ENCODE data around the gene NLRX1.
"Not testable (repeated sequence)": the region's sequence is repeated elsewhere in the genome, so short reads cannot be mapped to it uniquely, and the experiment has no call there.

NLRX1 gene

DNA sequence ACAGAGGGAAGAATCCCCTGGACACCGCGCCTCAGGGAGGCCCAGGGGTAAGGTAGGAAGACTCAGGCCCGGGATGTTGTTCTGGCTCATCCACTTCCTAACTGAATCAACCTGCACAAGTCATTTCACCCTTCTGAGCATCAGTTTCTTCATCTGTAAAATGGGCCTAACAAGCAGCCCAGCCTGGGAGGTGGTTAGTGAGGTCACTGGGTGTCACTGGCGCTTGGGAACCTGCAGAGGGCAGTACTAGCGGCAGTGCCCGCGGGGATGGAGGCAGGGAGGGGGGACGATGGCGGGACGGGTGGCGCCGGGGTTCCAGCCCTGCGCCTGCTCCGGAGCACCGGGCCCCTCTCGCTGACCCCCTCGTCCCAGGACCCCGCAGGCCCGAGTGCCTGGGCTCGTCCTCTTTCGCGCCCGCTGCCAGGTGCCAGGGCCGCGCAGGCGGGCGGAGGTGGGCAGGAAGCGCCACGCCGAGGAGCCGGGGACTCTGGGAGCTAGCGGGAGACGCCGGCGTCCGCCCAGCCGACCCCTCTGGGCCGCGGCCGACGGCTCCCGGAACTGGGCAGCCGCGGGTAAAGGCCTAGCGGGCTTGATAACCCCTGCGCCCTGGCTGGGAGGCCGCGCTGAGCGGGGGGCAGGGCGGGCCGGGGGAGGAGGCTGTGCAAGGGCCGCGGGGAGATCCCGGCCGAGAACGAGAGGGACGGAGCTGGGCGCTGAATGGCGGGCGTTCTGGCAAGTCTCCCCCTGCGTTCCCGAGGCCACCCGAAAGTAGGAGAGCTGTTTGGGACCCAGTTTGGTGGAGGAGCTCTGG, at the start of gene NLRX1:
NLRX1 (plus strand) TSS at position 255 of the 811 bp plus-strand sequence. CDS start 2,679 bp downstream, outside the sequence.
- DNase-seq = peak; percentile 6 to 80 (median 59)

- DNase-seq = no peak
Measured at GRCh38 chr11:119118946-119119345, 49.6 kb upstream of the NLRX1 start.

DNA sequence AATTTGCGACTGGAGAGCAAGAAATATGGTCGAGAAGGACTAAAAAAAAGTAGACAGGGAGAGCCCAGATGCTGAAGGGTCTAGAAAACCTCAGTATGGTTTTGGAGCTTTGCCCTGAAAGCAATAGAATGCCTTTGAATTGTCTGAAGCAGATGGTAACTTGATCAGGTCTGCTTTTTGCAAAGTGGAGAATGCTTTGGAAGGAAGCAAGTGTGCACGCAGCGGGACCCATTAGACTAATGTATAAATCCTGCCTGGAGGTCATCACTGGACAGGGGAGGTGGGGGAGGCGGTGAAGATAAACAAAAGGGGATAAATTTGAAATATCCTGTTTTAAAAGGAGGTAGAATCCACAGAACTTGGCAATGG, 47.9 kb upstream of the NLRX1 start:
- peak in 1 of 51 donors; percentile 42 for DNase-seq

- peak; percentile 82 to 100 (median 99) for DNase-seq
Measured at GRCh38 chr11:119121008-119121810, 47.3 kb upstream of the NLRX1 start, which contains the start of gene HINFP. HINFP (plus strand) TSS chr11:119121580; CDS start chr11:119126945, 5,365 bp downstream.

DNA sequence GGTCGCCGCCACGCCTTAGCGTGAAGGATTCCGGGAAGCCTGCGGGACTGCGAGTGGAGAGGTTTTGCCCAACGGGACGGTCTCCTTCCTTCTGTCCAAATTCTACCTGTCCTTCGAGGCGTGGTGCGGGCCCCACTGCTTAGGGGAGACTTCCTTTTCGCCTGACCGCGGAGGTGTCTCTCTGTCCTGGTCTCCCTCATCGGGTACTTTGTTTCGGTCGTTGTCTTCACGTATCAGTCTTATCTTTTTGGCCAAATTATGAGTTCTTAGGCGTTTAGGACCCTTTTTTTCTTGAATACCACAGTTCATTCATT, 46.8 kb upstream of the NLRX1 start:
- no peak for DNase-seq

DNA sequence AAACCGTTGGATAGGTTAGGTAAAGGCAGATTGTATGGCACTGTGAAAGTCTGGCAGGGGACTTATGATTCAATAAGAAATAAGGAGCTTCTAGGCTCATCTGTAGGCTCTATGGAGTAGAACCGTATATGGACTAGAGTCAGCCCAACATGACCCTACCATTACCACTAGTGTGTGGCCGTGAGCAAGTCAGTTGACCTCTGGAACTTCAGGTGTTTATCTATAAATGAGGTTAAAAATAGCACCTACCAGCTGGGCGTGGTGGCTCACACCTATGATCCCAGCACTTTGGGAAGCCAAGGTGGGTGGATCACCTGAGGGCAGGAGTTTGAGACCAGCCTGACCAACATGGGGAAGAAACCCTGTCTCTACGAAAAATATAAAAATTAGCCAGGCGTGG, 42.7 kb upstream of the NLRX1 start:
- no peak for DNase-seq

GRCh38 chr11:119126675-119127268, 41.8 kb upstream of the NLRX1 start:
- DNase-seq = no peak

DNA sequence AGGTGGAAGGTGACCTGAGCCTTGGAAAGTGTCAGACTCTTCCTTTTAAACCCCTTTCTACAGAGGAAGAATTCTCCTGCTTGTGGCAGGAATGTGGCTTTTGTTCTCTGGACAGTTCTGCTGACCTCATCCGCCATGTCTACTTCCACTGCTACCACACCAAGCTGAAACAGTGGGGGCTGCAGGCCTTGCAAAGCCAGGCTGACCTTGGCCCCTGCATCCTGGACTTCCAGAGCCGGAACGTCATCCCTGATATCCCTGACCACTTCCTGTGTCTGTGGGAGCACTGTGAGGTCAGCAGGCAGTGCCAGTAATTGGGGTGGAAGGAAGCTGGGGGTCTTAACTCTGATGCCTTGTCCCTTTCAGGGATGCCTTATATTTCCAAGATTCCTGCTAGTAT, 37.9 kb upstream of the NLRX1 start:
- DNase-seq = no peak

DNA sequence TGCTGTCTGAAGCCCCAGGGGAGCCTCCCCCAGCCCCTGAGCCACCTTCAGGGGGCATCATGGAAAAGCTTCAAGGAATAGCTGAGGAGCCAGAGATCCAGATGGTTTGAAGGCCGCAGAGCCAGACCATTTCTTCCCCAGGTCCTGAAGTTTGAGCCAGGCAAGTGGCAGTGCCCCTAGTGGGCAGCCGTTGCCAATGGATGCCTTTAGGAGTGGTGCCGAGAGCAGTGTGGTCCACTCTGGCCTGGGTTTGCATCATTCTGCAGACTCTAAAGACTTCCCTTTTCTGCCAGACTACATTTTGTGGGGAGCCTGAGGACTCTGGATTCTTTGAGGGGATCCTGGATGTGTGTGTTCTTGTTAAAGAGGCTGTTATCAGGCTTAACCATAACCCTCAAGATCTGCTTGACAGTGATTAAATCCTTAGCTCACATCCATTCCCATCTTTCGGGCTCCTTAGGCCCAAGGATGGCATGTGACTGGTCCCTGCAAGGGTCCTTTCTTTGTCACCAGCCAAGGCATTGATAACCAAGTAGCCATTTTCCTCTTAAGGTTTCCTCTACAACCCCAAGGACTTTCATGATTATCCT, 34.0 kb upstream of the NLRX1 start:
- DNase-seq = no peak

DNA sequence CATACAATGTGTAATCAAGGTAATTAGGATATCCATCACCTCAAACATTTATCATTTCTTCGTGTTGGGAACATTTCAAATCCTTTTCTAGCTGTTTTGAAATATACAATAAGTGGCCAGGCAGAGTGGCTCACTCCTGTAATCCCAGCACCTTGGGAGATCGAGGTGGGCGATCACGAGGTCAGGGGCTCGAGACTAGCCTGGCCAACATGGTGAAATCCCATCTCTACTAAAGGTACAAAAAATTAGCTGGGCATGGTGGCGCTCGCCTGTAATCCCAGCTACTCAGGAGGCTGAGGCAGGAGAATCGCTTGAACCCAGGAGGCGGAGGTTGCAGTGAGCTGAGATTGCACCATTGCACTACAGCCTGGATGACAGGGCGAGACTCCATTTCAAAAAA, 29.2 kb upstream of the NLRX1 start:
- not testable (repeated sequence) for DNase-seq

DNA sequence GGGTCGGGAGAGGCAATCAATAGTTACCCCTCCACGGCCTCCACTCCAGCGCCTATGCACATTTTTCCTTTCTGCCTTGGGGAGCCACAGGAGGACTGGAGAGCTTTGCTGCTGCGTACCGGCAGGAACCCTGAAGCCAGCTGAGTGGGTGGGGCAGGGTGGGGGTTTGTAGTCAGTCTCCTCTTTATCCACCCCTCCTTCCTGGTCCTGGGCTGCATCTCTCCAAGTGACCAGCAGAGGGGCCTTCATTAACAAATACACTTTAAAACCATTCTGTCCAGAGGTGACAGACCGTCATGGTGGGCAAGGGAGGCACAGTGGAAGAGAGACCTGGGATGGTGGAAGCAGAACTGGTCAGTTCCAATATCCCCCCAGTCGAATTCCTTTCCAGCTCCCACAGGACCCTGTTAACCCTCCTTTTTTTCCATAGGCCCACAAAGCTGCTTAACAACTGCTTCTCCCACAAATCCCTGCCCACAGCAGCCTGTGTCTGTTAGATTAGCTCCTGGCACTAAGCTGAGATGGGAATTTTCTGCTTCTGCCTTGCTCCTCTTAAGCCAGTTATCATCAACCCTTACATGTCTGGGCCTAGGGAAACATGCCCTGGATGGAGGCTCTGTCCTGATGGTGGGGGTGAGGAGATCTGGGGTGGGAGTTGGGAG, 23.6 kb upstream of the NLRX1 start:
- peak in 20 of 51 donors; percentile 2 to 37 (median 22) for DNase-seq

DNA sequence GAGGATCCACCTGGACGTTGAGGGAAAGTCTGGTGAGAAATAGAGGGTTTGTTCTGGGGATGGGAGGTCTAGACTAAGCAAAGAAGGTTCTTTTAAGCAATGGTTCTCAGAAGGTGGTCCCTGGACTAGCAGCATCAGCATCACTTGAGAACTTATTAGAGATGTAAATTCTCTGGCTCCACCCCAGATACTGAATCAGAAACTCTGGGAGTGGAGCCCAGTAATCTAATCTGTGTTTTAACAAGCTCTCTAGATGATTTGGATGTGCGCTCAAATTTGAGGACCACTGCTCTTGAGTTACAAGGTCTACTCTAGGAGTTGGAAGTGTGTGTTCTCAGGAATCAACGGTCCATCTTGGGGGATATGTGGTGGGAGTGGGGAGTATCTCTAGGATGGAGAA, 23.0 kb upstream of the NLRX1 start:
- DNase-seq = no peak

DNA sequence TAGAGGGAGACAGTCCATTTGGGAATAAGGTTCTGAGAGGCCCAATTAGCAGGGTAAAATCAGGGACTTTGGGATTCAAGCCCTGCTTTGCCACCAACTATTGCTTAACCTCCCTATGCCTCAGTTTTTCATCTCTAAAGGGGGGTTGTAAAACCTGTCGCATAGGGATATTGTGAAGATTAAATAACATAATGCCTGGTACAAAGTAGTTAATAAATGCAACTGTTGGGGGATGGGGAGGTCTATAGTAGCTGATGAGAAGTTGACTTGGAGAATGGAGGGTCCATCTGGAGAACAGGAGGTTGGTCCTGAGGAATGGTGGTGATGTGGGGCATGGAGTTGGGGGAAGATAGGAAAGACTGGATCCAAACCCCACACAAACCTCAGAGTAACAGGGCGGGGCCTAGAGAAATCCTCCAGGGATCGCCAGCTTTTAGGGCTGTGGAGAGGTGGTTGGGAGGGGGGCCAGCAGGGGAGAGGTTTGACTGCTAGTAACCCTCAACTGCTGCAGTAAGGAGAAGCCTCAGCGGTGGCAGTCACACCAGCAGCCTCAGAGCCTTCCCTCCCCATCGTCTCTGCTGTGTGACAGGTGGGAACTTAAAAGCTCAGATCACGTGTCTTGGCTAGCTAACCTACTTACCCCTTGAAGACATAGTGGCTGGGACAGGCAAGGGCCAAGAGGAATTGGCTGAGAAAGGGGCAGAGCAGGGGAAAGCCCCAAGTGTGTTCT, 20.8 kb upstream of the NLRX1 start:
- DNase-seq = no peak

DNA sequence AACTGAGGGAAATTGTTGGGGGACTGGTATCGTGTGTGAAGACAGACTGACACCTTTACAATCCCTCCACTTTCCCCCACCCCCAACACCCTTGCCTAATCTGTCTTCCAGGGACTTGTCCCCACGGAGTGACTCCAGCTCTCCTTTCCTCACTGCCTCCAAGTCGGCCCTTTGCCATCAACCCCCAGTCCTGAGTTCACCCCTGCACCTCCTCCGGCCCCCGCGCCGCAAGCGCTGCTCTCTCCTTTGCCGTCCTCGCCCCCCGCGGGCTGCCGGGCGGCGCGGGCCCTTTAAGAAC, 19.9 kb upstream of the NLRX1 start:
- no peak for DNase-seq

DNA sequence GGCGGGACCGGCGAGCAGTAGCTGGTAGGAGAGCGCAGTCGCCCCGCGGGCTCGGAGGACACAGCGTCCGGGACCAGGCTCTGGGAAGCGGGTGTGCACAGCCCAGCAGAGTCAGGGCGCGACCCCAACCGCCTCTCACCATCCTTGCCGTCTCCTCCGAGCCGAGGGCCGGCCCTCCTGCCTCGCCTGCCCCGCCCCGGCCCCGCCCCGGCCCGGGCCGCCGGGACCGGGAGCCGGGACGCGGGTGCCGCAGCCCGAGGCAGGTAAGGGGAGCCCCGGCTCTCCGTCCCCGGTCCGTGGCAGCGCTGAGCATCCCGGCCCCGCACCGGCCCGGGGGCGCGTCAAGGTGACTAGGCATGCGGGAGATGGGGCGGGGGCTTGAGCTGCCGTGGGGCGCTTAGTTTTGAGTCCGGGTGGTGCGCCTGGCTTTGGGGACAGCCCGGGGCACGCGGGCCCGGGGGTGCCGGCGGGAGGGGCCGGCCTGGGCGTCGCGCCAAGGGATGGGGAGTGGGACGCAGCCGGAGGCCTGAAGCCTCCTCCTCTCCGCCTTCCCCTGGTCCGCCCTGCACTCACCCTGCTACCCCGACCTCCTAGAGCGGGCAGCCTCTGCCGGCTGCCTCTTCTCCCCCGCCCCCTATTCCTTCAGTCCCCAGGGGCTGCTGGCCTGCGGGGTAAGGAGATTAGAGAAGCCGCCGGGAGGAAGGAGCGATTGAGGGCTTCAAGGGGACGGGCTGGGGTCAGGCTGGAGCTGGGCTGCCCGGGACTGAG, 19.3 kb upstream of the NLRX1 start, which contains the start of gene ABCG4:
ABCG4 (plus strand) TSS at position 35 of the 768 bp plus-strand sequence. CDS start 914 bp downstream, outside the sequence.
- peak in 4 of 51 donors; percentile 14 to 38 (median 20) for DNase-seq

GRCh38 chr11:119149786-119150275, 18.7 kb upstream of the NLRX1 start:
- DNase-seq = no peak

- no peak for DNase-seq
Measured at GRCh38 chr11:119152043-119152442, 16.5 kb upstream of the NLRX1 start.

GRCh38 chr11:119152604-119153003, 15.9 kb upstream of the NLRX1 start:
- DNase-seq = no peak

- DNase-seq = no peak
Measured at GRCh38 chr11:119153049-119153818, 15.3 kb upstream of the NLRX1 start.

Data from hypothalamus (tissue), 51 donors.